Endothelial cell of umbilical vein (primary cell): ENCODE data around the gene SRSF6. TPM values are rescaled to one million over a fixed set of nuclear protein-coding genes. Genes with fewer than 3 reads are reported as not detected.

Experiments
- BruUV-seq: library from RNA; stranded (reverse); fragments of 400-500 nt; replicated peaks from 2 replicates; lab custom pipeline; 2021; lab: Mats Ljungman, UMichigan
- CTCF ChIA-PET: fragments of 300-600, 350-600 bp; sonication (Branson Sonifier 250); formaldehyde crosslinking; loops from one replicate; lab custom pipeline; 2021; ENCODE audit warnings: antibody characterized with exemption, inconsistent platforms; lab: Charles Lee
- POLR2A ChIA-PET: fragments of 300-600, 350-600 bp; sonication (Branson Sonifier 250); formaldehyde crosslinking; loops from one replicate; lab custom pipeline; 2021; ENCODE audit warnings: antibody characterized with exemption, inconsistent platforms; lab: Charles Lee
- DNase-seq: peaks from one replicate; pipeline ENCODE4 v3.0.0-alpha.2; 2011; ENCODE audit warnings: low read depth, low spot score
- FAIRE-seq: peaks from 2 replicates; lab custom pipeline; 2011; peaks lifted over from hg19 to GRCh38; lab: Jason Lieb, UNC
- H2AFZ ChIP-seq: 2 replicates; pipeline ENCODE4 v1.6.0; 2012; ENCODE audit warnings: low read depth, low read length, control low read depth, inconsistent platforms
- H3K27ac ChIP-seq: 2 replicates; pipeline ENCODE4 v1.5.1; 2011; ENCODE audit warnings: low read depth, mild to moderate bottlenecking, control low read depth, low read length, moderate library complexity; ENCODE audit not compliant: insufficient read depth
- H3K27me3 ChIP-seq, 2 experiments: 2 replicates each; pipeline versions ENCODE4 v1.6.0 to v1.6.1; 2011; ENCODE audit warnings: low read length in 2 of 2, mixed read lengths in 1 of 2; ENCODE audit not compliant: control insufficient read depth in 2 of 2, insufficient read depth in 2 of 2
- H3K36me3 ChIP-seq, 2 experiments: 2 replicates in 1 of 2; 3 replicates in 1 of 2; pipeline ENCODE4 v1.5.1; 2011; ENCODE audit warnings: low read length in 2 of 2, mild to moderate bottlenecking in 1 of 2, moderate library complexity in 1 of 2; ENCODE audit not compliant: control insufficient read depth in 2 of 2, insufficient read depth in 2 of 2; ENCODE audit errors: extremely low read depth in 1 of 2
- H3K4me1 ChIP-seq: 3 replicates; pipeline ENCODE4 v1.5.1; 2011; ENCODE audit warnings: mild to moderate bottlenecking, low read length; ENCODE audit not compliant: control insufficient read depth, insufficient read depth; ENCODE audit errors: extremely low read depth
- H3K4me2 ChIP-seq: 2 replicates; pipeline ENCODE4 v1.6.1; 2011; ENCODE audit warnings: low read length, control low read depth, mixed read lengths; ENCODE audit not compliant: insufficient read depth
- H3K4me3 ChIP-seq, 3 experiments: fragments of 200-600 bp in 1 of 3; sonication (generic), shearing (Covaris generic) in 1 of 3; replicated peaks in 1 of 3; 2 replicates each; pipeline ENCODE4 v1.5.1; 2011 to 2016; ENCODE audit warnings: control low read depth in 3 of 3, low read length in 3 of 3, mild to moderate bottlenecking in 2 of 3, inconsistent platforms in 1 of 3, low read depth in 1 of 3, moderate library complexity in 1 of 3; ENCODE audit not compliant: insufficient read depth in 1 of 3
- H3K79me2 ChIP-seq: 2 replicates; pipeline ENCODE4 v1.6.0; 2012; ENCODE audit warnings: low read length, inconsistent platforms; ENCODE audit not compliant: control insufficient read depth, insufficient read depth
- H3K9ac ChIP-seq: replicated peaks from 2 replicates; pipeline ENCODE3; 2011; ENCODE audit warnings: low read length, control low read depth; ENCODE audit not compliant: insufficient read depth; ENCODE audit errors: extremely low read depth
- H3K9me1 ChIP-seq: replicated peaks from 3 replicates; pipeline ENCODE4 v1.6.0; 2011; ENCODE audit warnings: mild to moderate bottlenecking, low read length; ENCODE audit not compliant: control insufficient read depth, insufficient read depth; ENCODE audit errors: extremely low read depth
- H3K9me3 ChIP-seq: replicated peaks from 2 replicates; pipeline ENCODE4 v1.5.1; 2012; ENCODE audit warnings: low read length, inconsistent platforms; ENCODE audit not compliant: control insufficient read depth, insufficient read depth
- H4K20me1 ChIP-seq: replicated peaks from 2 replicates; pipeline ENCODE3; 2011; ENCODE audit warnings: mild to moderate bottlenecking, low read length; ENCODE audit not compliant: control insufficient read depth, insufficient read depth; ENCODE audit errors: extremely low read depth
- CTCF ChIP-seq, 2 donors: IDR thresholded peaks; 1 replicate in 1 of 2; 2 replicates in 1 of 2; pipeline ENCODE4 v1.5.1; 2011; ENCODE audit warnings: low read length in 2 of 2, mild to moderate bottlenecking in 2 of 2, moderate library complexity in 2 of 2, control low read depth in 1 of 2, inconsistent platforms in 1 of 2, low read depth in 1 of 2; ENCODE audit not compliant: insufficient read depth in 1 of 2; ENCODE audit errors: extremely low read depth in 1 of 2
- EZH2 ChIP-seq: IDR thresholded peaks from 2 replicates; pipeline ENCODE4 v1.6.1; 2012; ENCODE audit warnings: borderline replicate concordance, low read depth, mild to moderate bottlenecking, moderate library complexity, low read length, inconsistent platforms; ENCODE audit not compliant: severe bottlenecking
- FOS ChIP-seq: IDR thresholded peaks from 2 replicates; pipeline ENCODE4 v1.6.1; 2011; ENCODE audit warnings: mild to moderate bottlenecking, low read length, moderate library complexity, borderline replicate concordance; ENCODE audit not compliant: insufficient read depth
- GATA2 ChIP-seq: IDR thresholded peaks from 2 replicates; pipeline ENCODE4 v1.7.0; 2011; ENCODE audit warnings: low read depth, mild to moderate bottlenecking, moderate library complexity, mixed read lengths, low read length; ENCODE audit not compliant: insufficient read length, insufficient read depth
- JUN ChIP-seq: IDR thresholded peaks from 2 replicates; pipeline ENCODE4 v1.6.1; 2011; ENCODE audit warnings: borderline replicate concordance, low read depth; ENCODE audit not compliant: insufficient read length, insufficient read depth
- MYC ChIP-seq: IDR thresholded peaks from one replicate; pipeline ENCODE4 v1.6.1; 2011; ENCODE audit warnings: mild to moderate bottlenecking, low read depth, low read length
- POLR2A ChIP-seq: IDR thresholded peaks from 2 replicates; pipeline ENCODE4 v1.6.1; 2012; ENCODE audit warnings: low read depth, mild to moderate bottlenecking, control low read depth, low read length
- POLR2AphosphoS5 ChIP-seq: IDR thresholded peaks from 2 replicates; pipeline ENCODE4 v1.6.1; 2012; ENCODE audit warnings: low read depth, mild to moderate bottlenecking, control low read depth, low read length, moderate library complexity; ENCODE audit not compliant: insufficient read depth
- dilution Hi-C: fragments of 300-500 bp; cut with MboI; formaldehyde crosslinking; loops from one replicate; pipeline ENCODE4 v1.15.0; 2019; ENCODE audit warnings: low sequenced_read_pairs; ENCODE audit not compliant: extremely low pct_ligation_motif_present
- intact Hi-C: fragments of 100-400 bp; cut with micrococcal nuclease; formaldehyde crosslinking; loops from one replicate; pipeline ENCODE4 v1.10.0; 2022
- polyA plus RNA-seq, 4 experiments: library from polyadenylated mRNA; depleted of rRNA in 3 of 4; stranded (reverse) in 3 of 4; unstranded in 1 of 4; fragments of >200 nt; gene quantifications; 2 replicates each; pipeline versions ENCODE4 v1.2.1 to v1.2.3, GENCODE V29; 2011 to 2012; ENCODE audit warnings: missing spikeins in 1 of 4
- total RNA-seq: library from RNA; stranded (reverse); gene quantifications from 2 replicates; pipeline ENCODE4 v1.2.3, GENCODE V29; 2021
- TF ChIP-seq, protein P1 (sequence below): IDR thresholded peaks from 2 replicates; pipeline ENCODE4 v1.6.1; 2011; ENCODE audit not compliant: insufficient read depth, insufficient read length

SRSF6 gene
- total and polyA plus RNA-seq, 2 donors (not counting 3 experiments of a cell fraction or from before 2014, with no cell fraction given) = 61.9 to 157 TPM

DNA sequence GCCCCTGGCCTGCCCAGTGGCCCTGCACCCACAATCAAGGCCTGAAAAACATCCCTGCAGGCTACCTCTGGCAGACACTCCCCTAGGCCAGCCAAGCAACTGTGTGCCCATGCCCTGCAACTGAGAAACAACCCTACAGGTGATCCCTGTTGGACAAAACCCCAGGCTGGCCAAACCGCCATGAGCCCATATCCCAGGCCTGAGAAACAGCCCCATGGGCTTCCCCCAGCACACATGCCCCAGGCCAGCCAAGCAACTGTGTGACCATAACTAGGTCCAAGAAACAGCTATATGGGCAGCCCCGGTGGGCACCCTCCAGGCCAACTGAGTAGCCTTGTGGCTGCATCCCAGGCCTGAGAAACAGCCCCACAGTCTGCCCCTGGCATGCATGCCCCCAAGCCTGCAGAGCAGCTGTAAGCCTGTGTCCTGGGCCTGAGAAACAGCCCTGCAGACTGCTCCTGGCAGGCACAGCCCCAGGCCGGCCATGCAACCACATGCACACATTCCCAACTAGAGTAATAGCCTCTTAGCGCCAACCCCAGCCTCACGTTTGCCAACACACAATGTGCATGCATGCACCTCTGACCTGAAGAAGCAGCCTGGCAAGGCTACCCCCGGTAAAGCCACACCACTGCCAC is 41.0 kb upstream of the SRSF6 start:
- Histone ChIP-seq H3K27me3 (no peaks in the 10 kb centered on the region), H3K27ac (no peak overlapping the region), H3K9ac (no peak overlapping the region), H4K20me1 (no peaks in the 10 kb centered on the region), H3K9me3 (no peaks in the 10 kb centered on the region), H3K4me2 (no peak overlapping the region), H3K4me3 (no peak overlapping the region), H3K36me3 (no peaks in the 10 kb centered on the region), H3K79me2 (no peaks in the 10 kb centered on the region), H2AFZ (no peak overlapping the region), H3K4me1 (no peaks in the 10 kb centered on the region), H3K9me1 (no peaks in the 10 kb centered on the region)
- no peak for FAIRE-seq
- CTCF ChIA-PET = interaction anchor here (1.2 kb wide), 1 partner anchor 8 kb away, joined by 3 read pairs; no protein-coding TSS in a partner anchor
- DNase-seq = no peak
- no TSS peak for BruUV-seq
- TF ChIP-seq MYC (no peak), EZH2 (no peak), FOS (no peak), JUN (no peak), GATA2 (no peak), POLR2A (no peak), CTCF (IDR thresholded peaks at IDR 0.05; ENCODE audit: extremely low read depth in 1 of 2, insufficient read depth in 1 of 2, low read depth in 1 of 2, low read length in 2 of 2) (no peak), POLR2AphosphoS5 (no peak)
- TF ChIP-seq, protein P1, sequence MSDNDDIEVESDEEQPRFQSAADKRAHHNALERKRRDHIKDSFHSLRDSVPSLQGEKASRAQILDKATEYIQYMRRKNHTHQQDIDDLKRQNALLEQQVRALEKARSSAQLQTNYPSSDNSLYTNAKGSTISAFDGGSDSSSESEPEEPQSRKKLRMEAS = no peak
- POLR2A ChIA-PET = no interaction called here
- intact Hi-C loops (no loop called here), dilution Hi-C loops (no loop called here)
